ENCODE measurements around the gene IL17RD. TPM values are rescaled to one million over a fixed set of nuclear protein-coding genes. Genes with fewer than 3 reads are reported as not detected.

The IL17RD gene
- total and polyA plus RNA-seq, 9 of the 15 experiments (the other 6 are each of a cell fraction or from before 2014, with no cell fraction given): under 0.01 to 0.09 (median 0.04) TPM; not detected in 4

DNA sequence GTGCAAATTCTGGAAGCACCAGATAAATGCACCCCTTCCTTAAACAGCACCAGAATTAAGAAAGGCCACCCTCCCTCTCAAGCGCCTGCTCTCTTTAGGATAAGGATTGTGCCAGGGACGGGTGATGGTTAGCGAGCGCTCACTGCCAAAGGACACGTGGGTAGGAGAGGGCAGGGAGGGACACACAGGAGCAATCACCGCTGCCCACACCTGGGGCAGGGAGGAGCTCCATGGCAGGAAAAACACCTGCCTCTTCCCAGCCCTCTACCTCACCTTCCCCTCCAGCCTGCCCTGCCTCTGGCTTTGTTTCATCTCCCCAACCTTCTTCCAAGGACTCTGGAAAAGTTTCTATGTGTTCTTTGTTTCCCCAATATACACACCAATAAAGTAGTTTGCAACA, 112.0 kb downstream of the IL17RD start (continued):
- TF ChIP-seq, protein P1, sequence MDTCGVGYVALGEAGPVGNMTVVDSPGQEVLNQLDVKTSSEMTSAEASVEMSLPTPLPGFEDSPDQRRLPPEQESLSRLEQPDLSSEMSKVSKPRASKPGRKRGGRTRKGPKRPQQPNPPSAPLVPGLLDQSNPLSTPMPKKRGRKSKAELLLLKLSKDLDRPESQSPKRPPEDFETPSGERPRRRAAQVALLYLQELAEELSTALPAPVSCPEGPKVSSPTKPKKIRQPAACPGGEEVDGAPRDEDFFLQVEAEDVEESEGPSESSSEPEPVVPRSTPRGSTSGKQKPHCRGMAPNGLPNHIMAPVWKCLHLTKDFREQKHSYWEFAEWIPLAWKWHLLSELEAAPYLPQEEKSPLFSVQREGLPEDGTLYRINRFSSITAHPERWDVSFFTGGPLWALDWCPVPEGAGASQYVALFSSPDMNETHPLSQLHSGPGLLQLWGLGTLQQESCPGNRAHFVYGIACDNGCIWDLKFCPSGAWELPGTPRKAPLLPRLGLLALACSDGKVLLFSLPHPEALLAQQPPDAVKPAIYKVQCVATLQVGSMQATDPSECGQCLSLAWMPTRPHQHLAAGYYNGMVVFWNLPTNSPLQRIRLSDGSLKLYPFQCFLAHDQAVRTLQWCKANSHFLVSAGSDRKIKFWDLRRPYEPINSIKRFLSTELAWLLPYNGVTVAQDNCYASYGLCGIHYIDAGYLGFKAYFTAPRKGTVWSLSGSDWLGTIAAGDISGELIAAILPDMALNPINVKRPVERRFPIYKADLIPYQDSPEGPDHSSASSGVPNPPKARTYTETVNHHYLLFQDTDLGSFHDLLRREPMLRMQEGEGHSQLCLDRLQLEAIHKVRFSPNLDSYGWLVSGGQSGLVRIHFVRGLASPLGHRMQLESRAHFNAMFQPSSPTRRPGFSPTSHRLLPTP (IDR thresholded peaks at IDR 0.05; ENCODE audit: borderline replicate concordance, extremely low read depth, insufficient read length): no peak
- no peak for TF ChIP-seq MXI1 (IDR thresholded peaks at IDR 0.05; ENCODE audit: low read depth, low read length)
- TF ChIP-seq, protein P2, sequence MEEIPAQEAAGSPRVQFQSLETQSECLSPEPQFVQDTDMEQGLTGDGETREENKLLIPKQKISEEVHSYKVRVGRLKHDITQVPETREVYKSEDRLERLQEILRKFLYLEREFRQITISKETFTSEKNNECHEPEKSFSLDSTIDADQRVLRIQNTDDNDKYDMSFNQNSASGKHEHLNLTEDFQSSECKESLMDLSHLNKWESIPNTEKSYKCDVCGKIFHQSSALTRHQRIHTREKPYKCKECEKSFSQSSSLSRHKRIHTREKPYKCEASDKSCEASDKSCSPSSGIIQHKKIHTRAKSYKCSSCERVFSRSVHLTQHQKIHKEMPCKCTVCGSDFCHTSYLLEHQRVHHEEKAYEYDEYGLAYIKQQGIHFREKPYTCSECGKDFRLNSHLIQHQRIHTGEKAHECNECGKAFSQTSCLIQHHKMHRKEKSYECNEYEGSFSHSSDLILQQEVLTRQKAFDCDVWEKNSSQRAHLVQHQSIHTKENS (CRISPR knock-in tag; IDR thresholded peaks at IDR 0.05): no peak
- TF ChIP-seq ZC3H4 (CRISPR knock-in tag; IDR thresholded peaks at IDR 0.05; ENCODE audit: borderline replicate concordance): no peak
- no peak for TF ChIP-seq ZFP30 (CRISPR knock-in tag; IDR thresholded peaks at IDR 0.05; ENCODE audit: borderline replicate concordance)

DNA sequence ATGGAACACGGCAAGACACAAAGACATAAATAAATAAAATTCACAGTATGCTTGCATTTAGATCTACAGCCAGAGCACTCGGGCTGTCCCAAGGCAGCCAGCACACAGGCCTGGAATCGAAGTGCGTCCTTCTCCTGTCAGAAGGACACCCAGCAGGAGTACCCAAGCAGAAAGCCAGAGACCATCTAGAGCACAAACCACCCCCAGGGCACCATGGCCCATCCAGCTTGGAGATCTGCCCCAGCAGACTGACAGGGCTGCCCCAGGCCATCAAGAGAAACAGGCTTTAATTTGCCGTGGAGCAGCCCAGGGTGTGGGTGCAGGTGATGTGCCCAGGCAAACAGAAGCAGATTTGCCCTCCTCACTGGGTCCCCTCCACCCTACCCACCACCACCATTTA, 112.5 kb downstream of the IL17RD start:
- no peak for DNase-seq (ENCODE audit: extremely low read depth in 1 of 4, low spot score in 3 of 4)
- no peak for FAIRE-seq
- POLR2A ChIA-PET: no interaction called here

More for the DNA sequence above, 112.5 kb downstream of the IL17RD start:
- no peak for TF ChIP-seq NCOA1 (IDR thresholded peaks at IDR 0.05; ENCODE audit: low read depth)
- TF ChIP-seq TBL1XR1 (IDR thresholded peaks at IDR 0.05; ENCODE audit: low read length in 2 of 2): no peak
- TF ChIP-seq CHD4 (IDR thresholded peaks at IDR 0.05; ENCODE audit: insufficient read depth, insufficient replicate concordance, low read depth, low read length, poor library complexity, severe bottlenecking): no peak
- TF ChIP-seq JUND (IDR thresholded peaks at IDR 0.05; ENCODE audit: borderline replicate concordance, low read depth, low read length): no peak
- TF ChIP-seq JUND (tag; IDR thresholded peaks at IDR 0.05; ENCODE audit: borderline replicate concordance, low read depth, low read length): no peak
- TF ChIP-seq ZC3H8 (IDR thresholded peaks at IDR 0.05): no peak
- TF ChIP-seq TEAD2 (tag; IDR thresholded peaks at IDR 0.05): no peak
- TF ChIP-seq PRMT5 (CRISPR knock-in tag; IDR thresholded peaks at IDR 0.05): no peak
- TF ChIP-seq NFYB (IDR thresholded peaks at IDR 0.05; ENCODE audit: extremely low read depth, insufficient read length): no peak
- no peak for TF ChIP-seq JUNB (CRISPR knock-in tag; conservative IDR thresholded peaks at IDR 0.05)
- TF ChIP-seq KAT2B (IDR thresholded peaks at IDR 0.05; ENCODE audit: low read depth, low read length): no peak
- no peak for TF ChIP-seq MCM5 (IDR thresholded peaks at IDR 0.05; ENCODE audit: low read depth)
- no peak for TF ChIP-seq SNIP1 (IDR thresholded peaks at IDR 0.05; ENCODE audit: low read depth)
- peaks cover 0 to 3% of the 10 kb centered on the region in 2 experiments; a peak in 1 of 5 replicates for H3K4me1 ChIP-seq (replicated peaks in 1 of 2; ENCODE audit: control insufficient read depth in 2 of 2, insufficient read depth in 2 of 2, low read length in 2 of 2)
- H3K9ac ChIP-seq (ENCODE audit: insufficient read depth in 1 of 2, low read depth in 2 of 2, low read length in 2 of 2): no peak overlapping the region; a peak in 1 of 4 replicates
- no peaks in the 10 kb centered on the region; a peak in 1 of 5 replicates for H3K27me3 ChIP-seq (ENCODE audit: control insufficient read depth in 2 of 2, insufficient read depth in 2 of 2, low read length in 2 of 2)
- intact Hi-C loops (cut with micrococcal nuclease): no loop called here
- no TSS peak for BruUV-seq (replicated peaks)
- ATAC-seq: no peak
- WGBS (ENCODE audit: insufficient coverage, low coverage, missing lambda C conversion rate): 16% methylated on average over 4 of the region's 5 CpGs
- no peaks in the 10 kb centered on the region for H3K9me3 ChIP-seq (replicated peaks; ENCODE audit: control insufficient read depth, insufficient read depth, low read depth, low read length)
- H3K4me3 ChIP-seq: no peak overlapping the region
- no peak overlapping the region for H2AFZ ChIP-seq (ENCODE audit: low read depth, low read length)
- H3K9me1 ChIP-seq (ENCODE audit: control insufficient read depth, insufficient read depth, low read length): no peaks in the 10 kb centered on the region
- H4K20me1 ChIP-seq (replicated peaks; ENCODE audit: control insufficient read depth, insufficient read depth, low read length): no peaks in the 10 kb centered on the region
- H3K4me2 ChIP-seq (ENCODE audit: insufficient read depth, low read length): no peak overlapping the region
- CTCF ChIA-PET (ENCODE audit: low intra/inter-chr PET ratio): no interaction called here
- H3K27ac ChIP-seq (ENCODE audit: extremely low read depth, low read depth, low read length): no peak overlapping the region
- in situ Hi-C loops (cut with MboI): no loop called here
- H3K36me3 ChIP-seq (ENCODE audit: control insufficient read depth, insufficient read depth, low read length): no peaks in the 10 kb centered on the region
- H3K79me2 ChIP-seq (ENCODE audit: control insufficient read depth, insufficient read depth, low read length): no peaks in the 10 kb centered on the region

Data from K562 (cell line).